Mucosa of gallbladder (tissue), 1 donor: ENCODE results near the gene PRH2. TPM values are rescaled to one million over a fixed set of nuclear protein-coding genes. Genes with fewer than 3 reads are reported as not detected.

ENCODE experiments used
- DNase-seq: peaks from one replicate; pipeline ENCODE4 v3.0.0-alpha.2; 2020; ENCODE audit warnings: low spot score
- total RNA-seq: library from RNA; stranded (reverse); gene quantifications from one replicate; pipeline ENCODE4 v1.2.1, GENCODE V29; 2021
- donor health status: DM: no; HTN: no; CAD: no.

PRH2 gene
- total RNA-seq, 1 donor from 2014 or later: not detected

DNA sequence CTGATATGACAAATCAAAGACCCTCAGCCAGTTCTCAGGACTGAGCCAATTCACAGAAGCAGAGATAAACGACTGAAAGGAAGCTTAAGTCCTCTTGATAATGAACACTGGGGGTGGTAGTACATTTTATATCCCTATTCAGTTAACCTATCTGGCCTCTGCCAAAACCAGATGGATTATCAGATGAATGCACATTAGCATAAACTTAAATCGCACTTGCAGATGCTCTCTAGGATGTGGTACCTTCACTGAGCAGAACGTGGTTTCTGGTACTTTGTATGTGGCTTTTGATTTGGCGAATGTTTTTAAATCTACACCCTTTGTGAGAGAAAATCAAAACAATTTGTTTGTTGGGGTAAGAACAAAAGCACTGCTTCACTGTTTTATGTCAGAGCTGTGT is 31.2 kb downstream of the PRH2 start:
- DNase-seq: no peak

DNA sequence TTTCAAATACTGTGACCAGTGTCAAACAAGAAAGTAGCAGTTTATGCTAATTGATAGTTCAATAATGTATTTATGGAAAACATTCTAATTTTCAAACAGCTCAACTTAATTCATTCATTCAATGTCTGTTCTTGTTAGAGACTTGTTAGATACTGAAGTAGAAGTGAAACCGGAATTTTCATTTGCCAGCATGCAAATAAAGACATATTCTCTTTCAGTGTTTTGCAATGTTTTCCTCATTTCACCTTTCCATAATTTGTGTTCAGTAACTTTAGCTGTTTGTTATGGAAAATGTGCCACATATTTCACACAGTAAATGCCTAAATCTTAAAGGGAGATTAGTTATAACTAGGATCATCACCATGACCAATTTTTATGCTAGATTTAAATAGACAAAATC is 36.4 kb downstream of the PRH2 start:
- DNase-seq: no peak

DNA sequence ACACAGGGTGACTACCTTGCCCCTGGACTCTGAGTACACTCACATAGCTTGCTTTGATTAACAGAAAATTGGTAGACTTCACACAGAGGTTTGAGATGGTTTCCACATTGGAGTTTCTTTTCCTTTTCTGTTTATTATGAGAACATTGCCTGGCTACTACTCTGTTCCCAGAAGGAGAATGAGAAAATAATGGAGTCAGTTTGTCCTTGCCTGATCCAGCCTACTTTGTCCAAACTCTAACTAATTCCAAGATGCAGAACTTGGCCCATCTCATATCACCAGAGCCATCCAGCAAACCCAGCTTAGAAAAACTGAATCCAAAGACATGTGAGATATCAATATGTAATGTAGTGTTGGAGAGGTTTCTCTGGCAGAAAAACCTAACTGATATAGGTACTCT is 37.3 kb downstream of the PRH2 start:
- DNase-seq: no peak

DNA sequence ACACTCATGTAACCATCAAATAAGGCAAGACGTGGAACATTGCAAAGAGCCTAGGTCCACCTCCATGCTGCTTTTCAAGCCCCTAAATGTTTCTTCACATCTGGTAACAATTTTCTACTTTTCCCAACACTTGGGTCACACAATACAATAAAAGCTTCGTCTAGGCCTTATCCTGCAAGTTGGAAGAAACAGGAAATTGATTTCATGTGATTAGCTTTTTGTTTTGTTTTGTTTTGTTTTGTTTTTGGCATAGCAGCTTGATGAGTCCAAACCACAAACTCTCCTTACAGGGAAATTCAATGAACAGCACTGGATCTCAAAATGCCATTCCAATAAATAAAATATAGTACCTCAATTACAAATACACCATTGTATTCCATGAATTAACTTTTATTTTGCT is 38.4 kb downstream of the PRH2 start:
- DNase-seq: no peak

DNA sequence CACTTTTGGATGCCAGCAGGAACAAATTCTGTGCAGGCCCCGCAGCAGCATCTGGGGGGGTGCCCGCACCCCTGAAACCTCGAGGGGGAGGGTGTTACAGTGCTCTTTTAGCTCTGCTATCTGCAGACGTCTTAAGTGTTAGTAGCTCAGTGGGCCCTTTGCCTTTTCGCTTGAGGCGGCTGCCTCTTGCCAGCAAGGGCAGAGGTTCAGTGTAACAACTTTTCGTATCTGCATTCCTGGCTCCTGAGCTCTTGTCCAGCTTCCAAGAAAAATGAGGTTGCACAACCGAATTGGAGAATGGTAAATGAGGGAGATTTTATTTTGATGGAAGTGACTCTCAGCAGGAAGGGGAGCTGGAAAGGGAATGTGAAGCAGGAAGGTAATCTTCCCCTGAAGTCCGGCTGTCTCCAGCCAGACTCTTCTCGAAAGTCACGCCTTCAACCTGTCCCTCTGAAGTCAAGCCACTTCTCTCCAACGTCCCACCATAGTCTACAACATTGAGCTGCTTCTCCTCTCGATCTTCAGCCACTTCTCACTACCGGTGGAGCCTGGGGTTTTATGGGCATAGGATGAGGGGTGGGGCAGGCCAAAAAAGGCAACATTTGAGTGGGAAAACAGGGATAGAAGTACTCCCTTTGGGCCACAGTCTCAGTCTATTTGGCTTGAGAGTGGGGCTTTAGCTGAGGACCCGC is 39.9 kb downstream of the PRH2 start:
- DNase-seq: no peak

DNA sequence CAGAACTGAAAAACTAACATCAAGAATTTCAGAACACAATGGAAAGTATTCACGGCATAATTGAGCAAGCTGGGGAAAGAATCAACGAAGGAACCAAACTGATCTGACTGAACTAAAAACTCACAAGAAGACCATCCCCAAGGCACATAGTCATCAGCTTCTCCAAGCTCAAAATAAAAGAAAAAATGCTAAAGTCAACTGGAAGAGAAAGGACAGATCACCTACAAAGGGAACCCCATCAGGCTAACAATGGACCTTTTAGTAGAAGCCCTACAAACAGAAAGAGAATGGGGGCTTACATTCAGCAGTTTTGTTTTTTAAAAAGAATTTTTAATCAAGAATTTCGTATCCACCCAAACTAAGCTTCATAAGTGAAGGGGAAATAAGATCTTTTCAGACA is 45.9 kb downstream of the PRH2 start:
- DNase-seq: no peak

DNA sequence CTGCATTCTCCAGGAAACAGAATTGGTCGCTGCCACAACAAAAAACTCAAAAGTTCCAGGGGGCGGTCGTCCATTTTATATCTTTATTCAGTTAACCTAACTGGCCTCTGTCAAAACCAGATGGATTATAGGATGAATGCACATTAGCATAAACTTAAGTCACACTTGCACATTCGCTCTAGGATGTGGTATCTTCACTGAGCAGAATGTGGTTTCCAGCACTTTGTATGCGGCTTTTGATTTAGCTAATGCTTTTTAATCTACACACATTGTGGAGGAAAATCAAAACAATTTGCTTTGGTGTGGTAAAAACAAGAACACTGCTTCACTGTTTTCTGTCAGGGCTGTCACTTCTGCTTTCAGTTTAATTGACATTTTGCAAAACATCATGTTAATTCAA is 53.2 kb downstream of the PRH2 start:
- DNase-seq: no peak

Other genes with a start within 250 kb of the PRH2 start
- gene YBX3, start 205.9 kb upstream of the PRH2 start, total RNA-seq: 159 TPM
- gene TAS2R7, start 126.6 kb upstream of the PRH2 start, total RNA-seq: not detected
- gene TAS2R8, start 122.0 kb upstream of the PRH2 start, total RNA-seq: not detected
- gene TAS2R9, start 119.1 kb upstream of the PRH2 start, total RNA-seq: not detected
- 0.92 TPM for gene TAS2R10, start 102.9 kb upstream of the PRH2 start, total RNA-seq
- gene PRR4, start 79.8 kb upstream of the PRH2 start, total RNA-seq: 2.6 TPM
- gene PRH1, start 45.0 kb upstream of the PRH2 start, total RNA-seq: 13.8 TPM
- gene TAS2R13, start 19.7 kb upstream of the PRH2 start, total RNA-seq: 0.78 TPM
- gene TAS2R14, start 10.0 kb downstream of the PRH2 start, total RNA-seq: 1.4 TPM
- 1.3 TPM for gene TAS2R50, start 57.7 kb downstream of the PRH2 start, total RNA-seq
- 0.89 TPM for gene TAS2R20, start 69.1 kb downstream of the PRH2 start, total RNA-seq
- gene TAS2R19, start 93.4 kb downstream of the PRH2 start, total RNA-seq: 1.9 TPM
- 3.1 TPM for gene TAS2R31, start 102.2 kb downstream of the PRH2 start, total RNA-seq
- gene TAS2R46, start 133.1 kb downstream of the PRH2 start, total RNA-seq: 0.46 TPM
- 0.35 TPM for gene TAS2R43, start 163.1 kb downstream of the PRH2 start, total RNA-seq
- gene TAS2R30, start 205.4 kb downstream of the PRH2 start, total RNA-seq: 1.7 TPM
- gene SMIM10L1, start 242.0 kb downstream of the PRH2 start, total RNA-seq: 11.9 TPM